K562 (cell line): Measurements from ENCODE around the gene DGKZ. TPM values are rescaled to one million over a fixed set of nuclear protein-coding genes. Genes with fewer than 3 reads are reported as not detected.

Source experiments
- CBFA2T3 ChIP-seq: fragments of 450-650 bp; IDR thresholded peaks from 2 replicates; pipeline ENCODE4 v1.6.1; 2017
- EP300 ChIP-seq: IDR thresholded peaks from 2 replicates; pipeline ENCODE4 v1.6.1; 2012; ENCODE audit warnings: low read length, improper control_type of control experiment
- ESRRA ChIP-seq: fragments of 450-650 bp; IDR thresholded peaks from 2 replicates; pipeline ENCODE4 v1.6.1; 2014; ENCODE audit warnings: low read depth, mild to moderate bottlenecking, moderate library complexity, borderline replicate concordance
- KLF16 ChIP-seq: IDR thresholded peaks from 2 replicates; pipeline ENCODE4 v1.6.1; 2016; ENCODE audit warnings: antibody characterized with exemption
- PBX2 ChIP-seq, 2 experiments: IDR thresholded peaks in 1 of 2; conservative IDR thresholded peaks in 1 of 2; 2 replicates each; pipeline ENCODE4 v1.6.1; 2016; ENCODE audit warnings: low read depth in 2 of 2, mild to moderate bottlenecking in 1 of 2, missing compliant biosample characterization in 1 of 2, missing genetic modification characterization in 1 of 2, moderate library complexity in 1 of 2
- PML ChIP-seq: IDR thresholded peaks from 2 replicates; pipeline ENCODE4 v1.6.1; 2012; ENCODE audit warnings: low read length, inconsistent platforms
- RBBP5 ChIP-seq: fragments of 200-600 bp; sonication (generic); IDR thresholded peaks from 2 replicates; pipeline ENCODE4 v1.6.1; 2012; ENCODE audit warnings: borderline replicate concordance, mild to moderate bottlenecking, low read length, control low read depth, inconsistent platforms; ENCODE audit not compliant: insufficient read depth, poor library complexity, severe bottlenecking
- SMARCE1 ChIP-seq: fragments of 450-650 bp; IDR thresholded peaks from 2 replicates; pipeline ENCODE4 v1.7.1; 2016; ENCODE audit warnings: mild to moderate bottlenecking
- STAT5A ChIP-seq: IDR thresholded peaks from 2 replicates; pipeline ENCODE4 v1.6.1; 2012; ENCODE audit warnings: low read length, inconsistent platforms, borderline replicate concordance
- polyA plus RNA-seq, 8 experiments: library from polyadenylated mRNA; depleted of rRNA in 4 of 8; stranded (reverse) in 5 of 8; unstranded in 3 of 8; fragments of >200 nt; fragmentation: Nextera tagmentation in 2 of 8; fragmentation: Illumina TruSeq in 1 of 8; extraction: Ambion mirVana in 2 of 8; extraction: Trizol in 1 of 8; gene quantifications; 2 replicates each; pipeline versions ENCODE4 v1.2.1 to v1.2.3, GENCODE V29; 2011 to 2014; ENCODE audit warnings: inconsistent platforms in 1 of 8, missing spikeins in 1 of 8
- total RNA-seq, 7 experiments: library from RNA; depleted of rRNA in 6 of 7; stranded (reverse); fragments of >200 nt in 6 of 7; fragmentation: Illumina TruSeq in 2 of 7; extraction: Trizol in 2 of 7; gene quantifications; 2 replicates each; pipeline versions ENCODE4 v1.2.1 to v1.2.3, GENCODE V29; 2011 to 2021; ENCODE audit warnings: low replicate concordance in 1 of 7
- TF ChIP-seq, protein P1 (sequence below), 2 experiments: fragments of 450-650 bp in 1 of 2; sonication (generic) in 1 of 2; formaldehyde crosslinking in 1 of 2; IDR thresholded peaks; 2 replicates each; pipeline versions ENCODE4 v1.7.1 to v1.9.0; 2016 to 2022; ENCODE audit warnings: inconsistent platforms in 1 of 2, mild to moderate bottlenecking in 1 of 2, missing genetic modification reagents in 1 of 2

DGKZ gene
- total and polyA plus RNA-seq, 9 of the 15 experiments (the other 6 are each of a cell fraction or from before 2014, with no cell fraction given) = 0.51 to 100 (median 44.2) TPM

DNA sequence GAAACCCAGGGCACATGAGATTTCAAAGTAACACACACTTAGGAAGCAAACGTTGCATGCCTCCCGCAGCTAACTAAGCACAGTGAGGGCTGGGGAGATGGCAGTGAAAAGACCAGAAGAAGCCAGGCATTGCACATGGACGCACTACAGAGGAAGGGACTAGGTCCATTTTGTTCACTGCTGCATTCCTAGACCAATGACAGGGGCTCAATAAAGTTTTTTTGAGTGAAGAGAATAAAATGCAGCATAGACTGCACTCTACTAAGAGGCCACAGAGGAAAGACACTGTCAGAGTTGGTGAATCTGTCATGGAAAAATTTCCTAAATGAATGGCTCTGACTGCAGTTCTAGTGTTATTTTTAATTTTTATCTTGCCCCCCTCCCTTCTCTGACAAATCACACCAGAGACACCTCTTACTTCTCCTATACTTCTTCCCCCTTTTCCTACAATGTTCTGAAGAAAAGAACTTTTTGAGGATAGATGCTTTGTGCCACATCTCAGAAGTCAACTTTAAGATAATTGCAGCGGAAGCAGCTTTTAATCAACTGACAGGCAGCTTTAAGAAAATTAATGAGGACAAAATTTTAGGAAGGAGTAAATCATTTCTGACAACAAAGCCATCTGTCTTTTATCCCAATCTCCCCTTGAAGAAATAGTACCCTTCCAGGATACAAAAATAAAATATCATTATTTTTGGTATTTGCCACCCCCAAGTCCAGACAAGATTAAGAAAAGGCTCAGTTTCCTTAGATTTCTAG lies 79.1 kb downstream of the DGKZ start (continued):
- TF ChIP-seq RBBP5 (no peak), CBFA2T3 (peak; percentile 67), KLF16 (0 out of 2 replicates have a peak, but pooled peaks have one; percentile 19), PML (peak; percentile 36; the same call in 1 of the 2 replicates), PBX2 (CRISPR knock-in tag; IDR thresholded peaks at IDR 0.05; ENCODE audit: low read depth) (peak; percentile 5; the same call in 1 of the 2 replicates), PBX2 (tag; conservative IDR thresholded peaks at IDR 0.05; ENCODE audit: low read depth) (peak; percentile 96), SMARCE1 (no peak), ESRRA (no peak), EP300 (peak; percentile 22; the same call in 1 of the 2 replicates), STAT5A (peak; percentile 43; the same call in 1 of the 2 replicates)
- TF ChIP-seq, protein P1, sequence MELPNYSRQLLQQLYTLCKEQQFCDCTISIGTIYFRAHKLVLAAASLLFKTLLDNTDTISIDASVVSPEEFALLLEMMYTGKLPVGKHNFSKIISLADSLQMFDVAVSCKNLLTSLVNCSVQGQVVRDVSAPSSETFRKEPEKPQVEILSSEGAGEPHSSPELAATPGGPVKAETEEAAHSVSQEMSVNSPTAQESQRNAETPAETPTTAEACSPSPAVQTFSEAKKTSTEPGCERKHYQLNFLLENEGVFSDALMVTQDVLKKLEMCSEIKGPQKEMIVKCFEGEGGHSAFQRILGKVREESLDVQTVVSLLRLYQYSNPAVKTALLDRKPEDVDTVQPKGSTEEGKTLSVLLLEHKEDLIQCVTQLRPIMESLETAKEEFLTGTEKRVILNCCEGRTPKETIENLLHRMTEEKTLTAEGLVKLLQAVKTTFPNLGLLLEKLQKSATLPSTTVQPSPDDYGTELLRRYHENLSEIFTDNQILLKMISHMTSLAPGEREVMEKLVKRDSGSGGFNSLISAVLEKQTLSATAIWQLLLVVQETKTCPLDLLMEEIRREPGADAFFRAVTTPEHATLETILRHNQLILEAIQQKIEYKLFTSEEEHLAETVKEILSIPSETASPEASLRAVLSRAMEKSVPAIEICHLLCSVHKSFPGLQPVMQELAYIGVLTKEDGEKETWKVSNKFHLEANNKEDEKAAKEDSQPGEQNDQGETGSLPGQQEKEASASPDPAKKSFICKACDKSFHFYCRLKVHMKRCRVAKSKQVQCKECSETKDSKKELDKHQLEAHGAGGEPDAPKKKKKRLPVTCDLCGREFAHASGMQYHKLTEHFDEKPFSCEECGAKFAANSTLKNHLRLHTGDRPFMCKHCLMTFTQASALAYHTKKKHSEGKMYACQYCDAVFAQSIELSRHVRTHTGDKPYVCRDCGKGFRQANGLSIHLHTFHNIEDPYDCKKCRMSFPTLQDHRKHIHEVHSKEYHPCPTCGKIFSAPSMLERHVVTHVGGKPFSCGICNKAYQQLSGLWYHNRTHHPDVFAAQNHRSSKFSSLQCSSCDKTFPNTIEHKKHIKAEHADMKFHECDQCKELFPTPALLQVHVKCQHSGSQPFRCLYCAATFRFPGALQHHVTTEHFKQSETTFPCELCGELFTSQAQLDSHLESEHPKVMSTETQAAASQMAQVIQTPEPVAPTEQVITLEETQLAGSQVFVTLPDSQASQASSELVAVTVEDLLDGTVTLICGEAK (IDR thresholded peaks at IDR 0.05) = peak; percentile 90
- TF ChIP-seq, protein P1 (CRISPR knock-in tag; IDR thresholded peaks at IDR 0.05) = peak; percentile 94
